Calu3 (cell line): ENCODE results near the gene ST8SIA4. TPM values are rescaled to one million over a fixed set of nuclear protein-coding genes. Genes with fewer than 3 reads are reported as not detected.
A peak's percentile ranks its signal among the peaks of the same experiment; 100 is the strongest.

ENCODE experiments used
- BruUV-seq: library from RNA; stranded (reverse); fragments of 400-500 nt; replicated peaks from 2 replicates; lab custom pipeline; 2021; lab: Mats Ljungman, UMichigan
- CTCF ChIA-PET: fragments of 300-600 bp; sonication (Branson Sonifier 250); formaldehyde crosslinking; loops from one replicate; lab custom pipeline; 2022; ENCODE audit warnings: antibody characterized with exemption; lab: Charles Lee
- DNase-seq: peaks from one replicate; pipeline ENCODE4 v3.0.0; 2022
- H3K27ac Mint-ChIP-seq: one replicate; pipeline ENCODE4 v1.8.0; 2022; ENCODE audit warnings: mixed read lengths; ENCODE audit not compliant: unreplicated experiment
- H3K27me3 Mint-ChIP-seq: one replicate; pipeline ENCODE4 v1.8.0; 2022; ENCODE audit warnings: mixed read lengths; ENCODE audit not compliant: unreplicated experiment
- H3K36me3 Mint-ChIP-seq: one replicate; pipeline ENCODE4 v1.8.0; 2022; ENCODE audit warnings: mild to moderate bottlenecking, moderate library complexity, mixed read lengths; ENCODE audit not compliant: insufficient read depth, unreplicated experiment
- H3K4me1 Mint-ChIP-seq: one replicate; pipeline ENCODE4 v1.8.0; 2022; ENCODE audit warnings: mild to moderate bottlenecking, low read depth, mixed read lengths; ENCODE audit not compliant: unreplicated experiment
- H3K4me3 Mint-ChIP-seq: one replicate; pipeline ENCODE4 v1.8.0; 2022; ENCODE audit warnings: mild to moderate bottlenecking, low read depth, moderate library complexity, mixed read lengths; ENCODE audit not compliant: unreplicated experiment
- H3K9me3 Mint-ChIP-seq: one replicate; pipeline ENCODE4 v1.8.0; 2022; ENCODE audit warnings: low read depth, mixed read lengths; ENCODE audit not compliant: unreplicated experiment
- intact Hi-C: fragments of 100-400 bp; cut with micrococcal nuclease; formaldehyde crosslinking; loops from one replicate; pipeline ENCODE4 v1.10.0; 2022; ENCODE audit not compliant: unreplicated experiment
- total RNA-seq: library from RNA; stranded (reverse); gene quantifications from 2 replicates; pipeline ENCODE4 v1.2.3, GENCODE V29; 2022
- TF ChIP-seq, protein P1 (sequence below): fragments of 200-600 bp; IDR thresholded peaks from one replicate; pipeline ENCODE4 v1.8.0; 2022; ENCODE audit warnings: antibody characterized with exemption; ENCODE audit not compliant: unreplicated experiment

Gene ST8SIA4
- total RNA-seq, 1 experiment from 2014 or later, result not detected

- H3K27ac Mint-ChIP-seq, result no peak overlapping the region
- no peaks in the 10 kb centered on the region for H3K36me3 Mint-ChIP-seq
- H3K9me3 Mint-ChIP-seq, result no peaks in the 10 kb centered on the region
- DNase-seq, result no peak
- CTCF ChIA-PET, result no interaction called here
- H3K4me3 Mint-ChIP-seq, result peak overlapping the region; percentile 42
- TF ChIP-seq, protein P1, sequence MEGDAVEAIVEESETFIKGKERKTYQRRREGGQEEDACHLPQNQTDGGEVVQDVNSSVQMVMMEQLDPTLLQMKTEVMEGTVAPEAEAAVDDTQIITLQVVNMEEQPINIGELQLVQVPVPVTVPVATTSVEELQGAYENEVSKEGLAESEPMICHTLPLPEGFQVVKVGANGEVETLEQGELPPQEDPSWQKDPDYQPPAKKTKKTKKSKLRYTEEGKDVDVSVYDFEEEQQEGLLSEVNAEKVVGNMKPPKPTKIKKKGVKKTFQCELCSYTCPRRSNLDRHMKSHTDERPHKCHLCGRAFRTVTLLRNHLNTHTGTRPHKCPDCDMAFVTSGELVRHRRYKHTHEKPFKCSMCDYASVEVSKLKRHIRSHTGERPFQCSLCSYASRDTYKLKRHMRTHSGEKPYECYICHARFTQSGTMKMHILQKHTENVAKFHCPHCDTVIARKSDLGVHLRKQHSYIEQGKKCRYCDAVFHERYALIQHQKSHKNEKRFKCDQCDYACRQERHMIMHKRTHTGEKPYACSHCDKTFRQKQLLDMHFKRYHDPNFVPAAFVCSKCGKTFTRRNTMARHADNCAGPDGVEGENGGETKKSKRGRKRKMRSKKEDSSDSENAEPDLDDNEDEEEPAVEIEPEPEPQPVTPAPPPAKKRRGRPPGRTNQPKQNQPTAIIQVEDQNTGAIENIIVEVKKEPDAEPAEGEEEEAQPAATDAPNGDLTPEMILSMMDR, result no peak
- H3K27me3 Mint-ChIP-seq, result no peaks in the 10 kb centered on the region
- BruUV-seq, result no TSS peak
- H3K4me1 Mint-ChIP-seq, result peaks cover 34% of the 10 kb centered on the region
- intact Hi-C loops, result loop anchor here (5.0 kb wide), 2 partner anchors 35 to 195 kb away; no protein-coding TSS in a partner anchor
Observed at GRCh38 chr5:100842080-100842479, 61.0 kb downstream of the ST8SIA4 start.

GRCh38 chr5:100841358-100842076 is 61.6 kb downstream of the ST8SIA4 start:
- intact Hi-C loops, result loop anchor here (5.0 kb wide), 2 partner anchors 36 to 194 kb away; no protein-coding TSS in a partner anchor
- Mint-ChIP-seq H3K27ac (peak overlapping the region; percentile 42), H3K9me3 (no peaks in the 10 kb centered on the region), H3K27me3 (no peaks in the 10 kb centered on the region), H3K36me3 (no peaks in the 10 kb centered on the region), H3K4me3 (peak overlapping the region; percentile 42), H3K4me1 (peaks cover 34% of the 10 kb centered on the region)
- CTCF ChIA-PET, result no interaction called here
- TF ChIP-seq, protein P1, result no peak
- peak; percentile 8 for DNase-seq
- no TSS peak for BruUV-seq

GRCh38 chr5:100840789-100841188 is 62.3 kb downstream of the ST8SIA4 start:
- no peaks in the 10 kb centered on the region for H3K9me3 Mint-ChIP-seq
- DNase-seq, result no peak
- BruUV-seq, result no TSS peak
- CTCF ChIA-PET, result no interaction called here
- H3K27me3 Mint-ChIP-seq, result no peaks in the 10 kb centered on the region
- intact Hi-C loops, result loop anchor here (5.0 kb wide), 2 partner anchors 37 to 193 kb away; no protein-coding TSS in a partner anchor
- no peak overlapping the region for H3K27ac Mint-ChIP-seq
- H3K4me3 Mint-ChIP-seq, result no peak overlapping the region
- H3K36me3 Mint-ChIP-seq, result no peaks in the 10 kb centered on the region
- TF ChIP-seq, protein P1, result no peak
- H3K4me1 Mint-ChIP-seq, result peaks cover 26% of the 10 kb centered on the region

DNA sequence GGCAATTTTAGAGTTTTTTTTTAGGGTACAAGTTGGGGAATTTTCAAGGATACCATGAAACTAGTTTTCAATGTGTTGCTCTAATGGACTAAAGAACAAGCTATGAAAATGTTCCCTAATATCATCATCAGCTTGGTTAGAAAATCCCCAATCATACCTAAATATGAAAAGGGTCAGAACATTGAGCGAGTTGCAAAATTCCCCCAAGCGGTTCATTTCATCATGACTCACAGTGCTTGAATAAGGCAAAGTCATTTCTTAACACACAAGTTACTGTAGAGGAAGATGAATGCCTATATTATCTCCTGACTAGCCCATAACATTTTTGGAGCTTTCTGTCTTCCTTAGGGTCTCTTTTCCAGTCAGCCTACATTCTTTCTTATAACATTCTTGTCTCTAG is 62.7 kb downstream of the ST8SIA4 start:
- no TSS peak for BruUV-seq
- TF ChIP-seq, protein P1, result no peak
- H3K36me3 Mint-ChIP-seq, result no peaks in the 10 kb centered on the region
- intact Hi-C loops, result loop anchor here (5.0 kb wide), 2 partner anchors 37 to 193 kb away; no protein-coding TSS in a partner anchor
- no peaks in the 10 kb centered on the region for H3K9me3 Mint-ChIP-seq
- peak; percentile 12 for DNase-seq
- no peak overlapping the region for H3K27ac Mint-ChIP-seq
- H3K27me3 Mint-ChIP-seq, result no peaks in the 10 kb centered on the region
- H3K4me3 Mint-ChIP-seq, result no peak overlapping the region
- peaks cover 25% of the 10 kb centered on the region for H3K4me1 Mint-ChIP-seq
- CTCF ChIA-PET, result no interaction called here
